ENCODE measurements around the gene ATP5F1D.

The ATP5F1D gene

DNA sequence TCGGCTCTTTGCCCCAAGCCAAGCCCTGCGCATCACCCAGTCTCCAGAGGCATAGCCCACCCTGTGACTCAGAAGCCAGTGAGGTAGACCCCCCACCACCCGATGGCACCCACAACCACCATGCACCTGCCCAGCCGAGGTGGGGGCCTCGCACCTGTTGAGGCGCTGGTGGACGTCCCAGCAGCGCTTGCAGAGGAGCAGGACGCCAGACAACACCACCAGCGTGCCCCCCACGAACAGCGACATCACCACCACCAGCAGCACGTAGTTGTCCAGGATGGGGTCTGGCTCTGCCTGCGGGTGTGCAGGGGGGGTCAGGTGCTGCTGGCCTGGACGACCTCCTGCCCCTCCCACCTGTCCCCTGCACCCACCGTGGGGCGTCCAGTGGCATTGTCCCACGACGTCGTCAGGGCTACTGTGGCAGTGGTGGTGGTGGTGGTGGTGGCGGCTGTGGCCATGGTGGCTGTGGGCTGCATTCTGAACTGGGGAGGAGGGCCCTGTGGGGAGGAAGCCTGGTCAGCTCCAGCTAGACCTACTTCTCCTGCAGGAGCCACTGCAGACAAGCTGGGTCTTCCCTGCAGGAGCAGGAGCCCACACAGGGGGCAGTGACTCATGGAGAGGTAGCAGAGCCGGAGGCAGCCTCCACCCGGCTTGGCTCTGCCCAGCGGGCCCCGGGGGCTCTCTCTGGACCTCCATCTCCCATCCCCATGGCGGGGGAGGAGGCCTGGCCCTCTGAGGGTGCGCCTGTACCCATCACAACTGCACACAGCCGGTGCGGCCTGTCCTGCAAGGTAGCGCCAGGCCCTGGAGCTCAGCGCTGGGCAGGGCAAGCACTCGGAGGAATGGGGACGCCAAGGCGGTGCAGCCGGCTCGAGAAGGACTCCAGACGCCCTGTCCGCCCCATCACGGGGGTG, 5.7 kb upstream of the ATP5F1D start:
- no peak overlapping the region for H2AFZ ChIP-seq (ENCODE audit: low read length)
- no peaks in the 10 kb centered on the region for H3K9me3 ChIP-seq (ENCODE audit: insufficient read depth, low read depth, low read length)
- H3K4me3 ChIP-seq (ENCODE audit: low read length, poor library complexity, severe bottlenecking), result no peak overlapping the region
- H3K9ac ChIP-seq (ENCODE audit: low read depth, low read length, poor library complexity, severe bottlenecking), result no peak overlapping the region
- H4K20me1 ChIP-seq (ENCODE audit: insufficient read depth, low read length, poor library complexity, severe bottlenecking), result no peaks in the 10 kb centered on the region
- H3K27me3 ChIP-seq (ENCODE audit: insufficient read depth, low read length, poor library complexity, severe bottlenecking), result no peaks in the 10 kb centered on the region
- H3K4me2 ChIP-seq (ENCODE audit: low read depth, low read length, poor library complexity, severe bottlenecking), result no peak overlapping the region
- H3F3A ChIP-seq (ENCODE audit: low read depth), result peaks cover 10% of the 10 kb centered on the region; the same call in 1 of the 2 replicates
- TF ChIP-seq EZH2phosphoT487 (IDR thresholded peaks at IDR 0.05; ENCODE audit: borderline replicate concordance) (no peak), CTCF (conservative IDR thresholded peaks at IDR 0.05; ENCODE audit: low read length) (no peak)
- H3K79me2 ChIP-seq (ENCODE audit: insufficient read depth, low read length), result no peaks in the 10 kb centered on the region
- peaks cover under 1% of the 10 kb centered on the region for H3K4me1 ChIP-seq (ENCODE audit: insufficient read depth, low read length, poor library complexity, severe bottlenecking)
- no peaks in the 10 kb centered on the region for H3K36me3 ChIP-seq (ENCODE audit: insufficient read depth, low read length)
- no peaks in the 10 kb centered on the region for H3K9me2 ChIP-seq (replicated peaks; ENCODE audit: low read depth, low read length)

DNA sequence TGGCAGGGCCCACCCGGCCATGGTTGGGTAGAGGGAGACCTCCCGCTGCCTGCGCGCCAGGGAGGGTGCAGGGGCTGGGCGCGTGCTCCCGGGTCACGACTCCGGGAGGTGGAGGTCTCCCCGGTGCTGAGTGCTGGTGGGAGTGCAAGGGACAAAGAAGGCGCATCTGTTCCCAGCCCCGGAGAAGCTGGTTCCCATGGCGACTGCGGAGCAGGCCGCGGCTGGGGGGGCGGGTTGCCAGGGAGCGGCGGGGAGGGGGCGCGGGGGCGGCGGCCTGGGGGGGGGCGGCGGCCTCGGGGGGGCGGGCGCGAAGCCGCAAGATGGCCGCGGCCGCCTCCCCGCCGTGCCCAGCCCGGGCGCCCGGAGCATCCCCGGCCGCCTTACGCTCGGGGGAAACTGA, 5.0 kb upstream of the ATP5F1D start:
- peaks cover 10% of the 10 kb centered on the region; the same call in 1 of the 2 replicates for H3F3A ChIP-seq (ENCODE audit: low read depth)
- H3K9me3 ChIP-seq (ENCODE audit: insufficient read depth, low read depth, low read length), result no peaks in the 10 kb centered on the region
- H2AFZ ChIP-seq (ENCODE audit: low read length), result no peak overlapping the region
- no peaks in the 10 kb centered on the region for H3K9me2 ChIP-seq (replicated peaks; ENCODE audit: low read depth, low read length)
- no peaks in the 10 kb centered on the region for H3K79me2 ChIP-seq (ENCODE audit: insufficient read depth, low read length)
- no peaks in the 10 kb centered on the region for H3K27me3 ChIP-seq (ENCODE audit: insufficient read depth, low read length, poor library complexity, severe bottlenecking)
- no peak overlapping the region for H3K4me3 ChIP-seq (ENCODE audit: low read length, poor library complexity, severe bottlenecking)
- H3K4me1 ChIP-seq (ENCODE audit: insufficient read depth, low read length, poor library complexity, severe bottlenecking), result peaks cover 6% of the 10 kb centered on the region
- no peak overlapping the region for H3K9ac ChIP-seq (ENCODE audit: low read depth, low read length, poor library complexity, severe bottlenecking)
- TF ChIP-seq EZH2phosphoT487 (IDR thresholded peaks at IDR 0.05; ENCODE audit: borderline replicate concordance) (no peak), CTCF (conservative IDR thresholded peaks at IDR 0.05; ENCODE audit: low read length) (no peak)
- H3K4me2 ChIP-seq (ENCODE audit: low read depth, low read length, poor library complexity, severe bottlenecking), result no peak overlapping the region
- no peaks in the 10 kb centered on the region for H4K20me1 ChIP-seq (ENCODE audit: insufficient read depth, low read length, poor library complexity, severe bottlenecking)
- H3K36me3 ChIP-seq (ENCODE audit: insufficient read depth, low read length), result no peaks in the 10 kb centered on the region

GRCh38 chr19:1237027-1237659, 4.4 kb upstream of the ATP5F1D start:
- H2AFZ ChIP-seq (ENCODE audit: low read length), result no peak overlapping the region
- H3K27me3 ChIP-seq (ENCODE audit: insufficient read depth, low read length, poor library complexity, severe bottlenecking), result no peaks in the 10 kb centered on the region

More at GRCh38 chr19:1237027-1237659, 4.4 kb upstream of the ATP5F1D start:
- no peak overlapping the region for H3K9ac ChIP-seq (ENCODE audit: low read depth, low read length, poor library complexity, severe bottlenecking)
- no peaks in the 10 kb centered on the region for H4K20me1 ChIP-seq (ENCODE audit: insufficient read depth, low read length, poor library complexity, severe bottlenecking)
- TF ChIP-seq CTCF (conservative IDR thresholded peaks at IDR 0.05; ENCODE audit: low read length), result no peak
- no peak for TF ChIP-seq EZH2phosphoT487 (IDR thresholded peaks at IDR 0.05; ENCODE audit: borderline replicate concordance)
- peaks cover 6% of the 10 kb centered on the region for H3K4me1 ChIP-seq (ENCODE audit: insufficient read depth, low read length, poor library complexity, severe bottlenecking)
- no peaks in the 10 kb centered on the region for H3K9me2 ChIP-seq (replicated peaks; ENCODE audit: low read depth, low read length)
- no peaks in the 10 kb centered on the region for H3K36me3 ChIP-seq (ENCODE audit: insufficient read depth, low read length)
- H3K9me3 ChIP-seq (ENCODE audit: insufficient read depth, low read depth, low read length), result no peaks in the 10 kb centered on the region
- H3K4me3 ChIP-seq (ENCODE audit: low read length, poor library complexity, severe bottlenecking), result peak overlapping the region; percentile 60
- peaks cover 5% of the 10 kb centered on the region for H3K79me2 ChIP-seq (ENCODE audit: insufficient read depth, low read length)
- H3K4me2 ChIP-seq (ENCODE audit: low read depth, low read length, poor library complexity, severe bottlenecking), result peak overlapping the region; percentile 65
- peaks cover 10% of the 10 kb centered on the region; the same call in 1 of the 2 replicates for H3F3A ChIP-seq (ENCODE audit: low read depth)

Measured in Loucy (cell line).